PC-9 (cell line): Measurements from ENCODE around the gene TMEM242. TPM values are rescaled to one million over a fixed set of nuclear protein-coding genes. Genes with fewer than 3 reads are reported as not detected.

Source experiments
- BruUV-seq: library from RNA; stranded (reverse); fragments of 400-500 nt; replicated peaks from 2 replicates; lab custom pipeline; 2021; lab: Mats Ljungman, UMichigan
- CTCF ChIA-PET: fragments of 300-600 bp; sonication (Branson Sonifier 250); formaldehyde crosslinking; loops from one replicate; lab custom pipeline; 2022; ENCODE audit warnings: antibody characterized with exemption; lab: Charles Lee
- POLR2A ChIA-PET: fragments of 300-600 bp; sonication (Branson Sonifier 250); formaldehyde crosslinking; loops from one replicate; lab custom pipeline; 2022; ENCODE audit warnings: antibody characterized with exemption; ENCODE audit not compliant: unreplicated experiment; lab: Charles Lee
- DNase-seq, 2 experiments: peaks; one replicate each; pipeline versions ENCODE4 v3.0.0 to v3.0.0-alpha.2; 2015 to 2022; ENCODE audit warnings: mixed read lengths in 1 of 2
- H2AFZ ChIP-seq: fragments of 200-600 bp; sonication (generic); 2 replicates; pipeline ENCODE4 v1.8.1; 2017; ENCODE audit warnings: antibody characterized with exemption
- H3F3A ChIP-seq: fragments of 200-600 bp; sonication (generic); 2 replicates; pipeline ENCODE4 v1.8.1; 2017; ENCODE audit warnings: antibody characterized with exemption, mild to moderate bottlenecking, low read depth; ENCODE audit not compliant: insufficient read depth
- H3K27ac ChIP-seq: fragments of 200-600 bp; sonication (generic); 2 replicates; pipeline ENCODE4 v1.6.1; 2016; ENCODE audit warnings: mixed run types
- H3K27me3 ChIP-seq: fragments of 200-600 bp; sonication (generic); 2 replicates; pipeline ENCODE4 v1.6.1; 2016; ENCODE audit warnings: low read depth, mixed run types; ENCODE audit not compliant: insufficient read depth
- H3K36me3 ChIP-seq: fragments of 200-600 bp; sonication (generic); 2 replicates; pipeline ENCODE4 v1.6.1; 2016; ENCODE audit warnings: low read depth, mixed run types
- H3K4me1 ChIP-seq: fragments of 200-600 bp; sonication (generic); replicated peaks from 2 replicates; pipeline ENCODE4 v1.6.1; 2016; ENCODE audit warnings: mixed run types; ENCODE audit not compliant: insufficient read depth
- H3K4me2 ChIP-seq: fragments of 200-600 bp; sonication (generic); 2 replicates; pipeline ENCODE4 v1.6.1; 2017; ENCODE audit warnings: mixed run types
- H3K4me3 ChIP-seq: fragments of 200-600 bp; sonication (generic); 2 replicates; pipeline ENCODE4 v1.6.1; 2016; ENCODE audit warnings: mixed run types
- H3K79me2 ChIP-seq: fragments of 200-600 bp; sonication (generic); 2 replicates; pipeline ENCODE4 v1.6.1; 2017; ENCODE audit warnings: low read depth, mixed run types
- H3K9me2 ChIP-seq: fragments of 200-600 bp; sonication (generic); 2 replicates; pipeline ENCODE4 v1.8.1; 2017; ENCODE audit warnings: mild to moderate bottlenecking; ENCODE audit not compliant: insufficient read depth
- H3K9me3 ChIP-seq: fragments of 200-600 bp; sonication (generic); 2 replicates; pipeline ENCODE4 v1.8.1; 2016; ENCODE audit warnings: low read depth; ENCODE audit not compliant: insufficient read depth
- H4K20me1 ChIP-seq: fragments of 200-600 bp; sonication (generic); 2 replicates; pipeline ENCODE4 v1.8.1; 2017; ENCODE audit not compliant: insufficient read depth
- CTCF ChIP-seq: fragments of 200-600 bp; sonication (generic); conservative IDR thresholded peaks from 2 replicates; pipeline ENCODE4 v1.6.1; 2017; ENCODE audit warnings: mixed run types, antibody characterized with exemption, mild to moderate bottlenecking, moderate library complexity
- EZH2 ChIP-seq: fragments of 200-600 bp; sonication (generic); IDR thresholded peaks from 2 replicates; pipeline ENCODE4 v1.8.0; 2017; ENCODE audit warnings: antibody characterized with exemption, low read depth
- intact Hi-C: fragments of 100-400 bp; cut with micrococcal nuclease; formaldehyde crosslinking; loops from one replicate; pipeline ENCODE4 v1.10.0; 2022; ENCODE audit not compliant: unreplicated experiment
- total RNA-seq: library from RNA; stranded (reverse); gene quantifications from 2 replicates; pipeline ENCODE4 v1.2.3, GENCODE V29; 2021

The TMEM242 gene
- total RNA-seq, 1 experiment from 2014 or later: 8.1 TPM

- H3K27me3 ChIP-seq: no peaks in the 10 kb centered on the region
- no peaks in the 10 kb centered on the region for H3K36me3 ChIP-seq
- ChIA-PET CTCF (no interaction called here), POLR2A (interaction anchor here (0.6 kb wide), 1 partner anchor 552 kb away, joined by 3 read pairs; no protein-coding TSS in a partner anchor)
- intact Hi-C loops: no loop called here
- no peaks in the 10 kb centered on the region for H3F3A ChIP-seq
- H3K9me3 ChIP-seq: no peaks in the 10 kb centered on the region
- H3K79me2 ChIP-seq: no peaks in the 10 kb centered on the region
- no peak overlapping the region for H3K27ac ChIP-seq
- no peaks in the 10 kb centered on the region for H4K20me1 ChIP-seq
- no peaks in the 10 kb centered on the region for H3K9me2 ChIP-seq
- DNase-seq: no peak
- TF ChIP-seq EZH2 (no peak), CTCF (no peak)
- H3K4me3 ChIP-seq: no peak overlapping the region
- no TSS peak for BruUV-seq
- H2AFZ ChIP-seq: no peak overlapping the region
- H3K4me2 ChIP-seq: no peak overlapping the region
- no peaks in the 10 kb centered on the region for H3K4me1 ChIP-seq
Observed at GRCh38 chr6:157263881-157264397, 59.4 kb downstream of the TMEM242 start.

DNA sequence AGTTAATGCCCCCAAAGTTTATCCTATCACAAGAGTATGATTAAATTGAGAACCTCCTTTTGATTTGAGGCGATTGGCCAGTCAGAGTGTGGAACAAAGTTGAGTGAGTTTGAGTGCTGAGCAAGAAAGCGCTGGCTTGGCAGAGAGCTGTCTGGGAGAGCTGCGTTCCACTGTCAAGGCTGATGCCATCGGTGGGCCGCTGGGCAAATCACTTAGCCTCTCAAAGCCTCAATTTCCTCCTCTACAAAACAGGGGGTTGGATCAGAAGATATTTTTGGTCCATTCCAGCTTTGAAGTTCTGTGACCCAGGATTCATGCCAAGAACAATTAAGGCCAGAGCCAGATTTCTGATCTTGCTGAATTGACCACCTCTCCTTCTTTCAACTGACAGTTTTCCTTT is 60.2 kb downstream of the TMEM242 start:
- no peaks in the 10 kb centered on the region for H3K36me3 ChIP-seq
- no peak for TF ChIP-seq EZH2
- no peak for TF ChIP-seq CTCF
- H3K9me3 ChIP-seq: no peaks in the 10 kb centered on the region
- no peaks in the 10 kb centered on the region for H3K9me2 ChIP-seq
- H3K4me3 ChIP-seq: no peak overlapping the region
- H4K20me1 ChIP-seq: no peaks in the 10 kb centered on the region
- no peak overlapping the region for H3K4me2 ChIP-seq
- ChIA-PET CTCF (no interaction called here), POLR2A (no interaction called here)
- no TSS peak for BruUV-seq
- H3K79me2 ChIP-seq: no peaks in the 10 kb centered on the region
- no peaks in the 10 kb centered on the region for H3K27me3 ChIP-seq
- no peak overlapping the region for H3K27ac ChIP-seq
- no peaks in the 10 kb centered on the region for H3F3A ChIP-seq
- no peak overlapping the region for H2AFZ ChIP-seq
- DNase-seq: no peak
- H3K4me1 ChIP-seq: no peaks in the 10 kb centered on the region
- intact Hi-C loops: no loop called here

- H4K20me1 ChIP-seq: no peaks in the 10 kb centered on the region
- H3K9me2 ChIP-seq: no peaks in the 10 kb centered on the region
- no peaks in the 10 kb centered on the region for H3K36me3 ChIP-seq
- H2AFZ ChIP-seq: no peak overlapping the region
- TF ChIP-seq CTCF (no peak), EZH2 (no peak)
- no peaks in the 10 kb centered on the region for H3K79me2 ChIP-seq
- H3K4me3 ChIP-seq: no peak overlapping the region
- CTCF ChIA-PET: no interaction called here
- no TSS peak for BruUV-seq
- no peaks in the 10 kb centered on the region for H3K9me3 ChIP-seq
- H3K27me3 ChIP-seq: no peaks in the 10 kb centered on the region
- POLR2A ChIA-PET: no interaction called here
- H3F3A ChIP-seq: no peaks in the 10 kb centered on the region
- intact Hi-C loops: no loop called here
- no peaks in the 10 kb centered on the region for H3K4me1 ChIP-seq
- no peak overlapping the region for H3K27ac ChIP-seq
- H3K4me2 ChIP-seq: no peak overlapping the region
- no peak for DNase-seq
Observed at GRCh38 chr6:157261606-157262005, 61.7 kb downstream of the TMEM242 start.
